ENCODE measurements around the gene RB1.

RB1 gene

DNA sequence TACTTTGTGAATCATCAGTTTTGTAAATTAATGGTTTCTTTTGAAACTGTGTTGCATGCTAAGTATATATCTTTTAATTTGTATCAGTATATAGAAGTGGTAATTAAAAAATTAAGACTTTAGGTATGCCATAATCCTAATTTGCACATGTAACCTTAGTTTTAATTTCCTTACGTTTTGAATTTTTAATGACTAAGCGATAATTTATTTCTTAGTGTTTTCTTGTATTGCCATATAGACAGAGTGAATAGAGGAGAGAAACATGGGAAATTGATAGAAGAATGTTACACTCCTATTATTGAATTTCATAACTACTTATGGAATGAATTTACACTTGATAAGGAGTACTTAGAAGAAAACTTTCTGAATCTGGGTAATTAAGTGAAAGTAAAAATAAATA, 79.8 kb downstream of the RB1 start:
- H3K9ac ChIP-seq (ENCODE audit: low read depth in 1 of 2, low read length in 2 of 2) = no peak overlapping the region
- peaks cover 0 to 2% of the 10 kb centered on the region in 2 donors for H3K36me3 ChIP-seq (ENCODE audit: control insufficient read depth in 2 of 2, insufficient read depth in 2 of 2, low read length in 2 of 2)
- H3K4me3 ChIP-seq (ENCODE audit: low read length in 2 of 2) = no peak overlapping the region
- H3K27me3 ChIP-seq (ENCODE audit: control insufficient read depth in 2 of 2, insufficient read depth in 2 of 2, low read length in 2 of 2) = no peaks in the 10 kb centered on the region
- no peaks in the 10 kb centered on the region for H3K4me1 ChIP-seq (ENCODE audit: control insufficient read depth in 2 of 2, insufficient read depth in 2 of 2, low read length in 2 of 2)
- H3K27ac ChIP-seq (ENCODE audit: low read depth in 2 of 2, low read length in 2 of 2) = no peak overlapping the region
- no peaks in the 10 kb centered on the region for H3K9me3 ChIP-seq (ENCODE audit: control insufficient read depth in 2 of 2, low read length in 2 of 2)

- peaks cover 0 to under 1% of the 10 kb centered on the region in 2 donors for H3K36me3 ChIP-seq (ENCODE audit: control insufficient read depth in 2 of 2, insufficient read depth in 2 of 2, low read length in 2 of 2)
- no peak overlapping the region for H3K4me3 ChIP-seq (ENCODE audit: low read length in 2 of 2)
- H3K9me3 ChIP-seq (ENCODE audit: control insufficient read depth in 2 of 2, low read length in 2 of 2) = no peaks in the 10 kb centered on the region
Observed at GRCh38 chr13:48386816-48387215, 83.3 kb downstream of the RB1 start.

GRCh38 chr13:48391257-48391656, 87.7 kb downstream of the RB1 start:
- Histone ChIP-seq H3K4me1 (ENCODE audit: control insufficient read depth in 2 of 2, insufficient read depth in 2 of 2, low read length in 2 of 2) (no peaks in the 10 kb centered on the region), H3K9ac (ENCODE audit: low read depth in 1 of 2, low read length in 2 of 2) (no peak overlapping the region), H3K9me3 (ENCODE audit: control insufficient read depth in 2 of 2, low read length in 2 of 2) (no peaks in the 10 kb centered on the region), H3K27me3 (ENCODE audit: control insufficient read depth in 2 of 2, insufficient read depth in 2 of 2, low read length in 2 of 2) (no peaks in the 10 kb centered on the region), H3K4me3 (ENCODE audit: low read length in 2 of 2) (no peak overlapping the region), H3K36me3 (ENCODE audit: control insufficient read depth in 2 of 2, insufficient read depth in 2 of 2, low read length in 2 of 2) (peaks cover 0 to 3% of the 10 kb centered on the region in 2 donors), H3K27ac (ENCODE audit: low read depth in 2 of 2, low read length in 2 of 2) (no peak overlapping the region)

More at GRCh38 chr13:48386816-48387215, 83.3 kb downstream of the RB1 start:
- no peak overlapping the region for H3K9ac ChIP-seq (ENCODE audit: low read depth in 1 of 2, low read length in 2 of 2)
- H3K4me1 ChIP-seq (ENCODE audit: control insufficient read depth in 2 of 2, insufficient read depth in 2 of 2, low read length in 2 of 2) = no peaks in the 10 kb centered on the region
- no peaks in the 10 kb centered on the region for H3K27me3 ChIP-seq (ENCODE audit: control insufficient read depth in 2 of 2, insufficient read depth in 2 of 2, low read length in 2 of 2)
- no peak overlapping the region for H3K27ac ChIP-seq (ENCODE audit: low read depth in 2 of 2, low read length in 2 of 2)

- Histone ChIP-seq H3K36me3 (ENCODE audit: control insufficient read depth in 2 of 2, insufficient read depth in 2 of 2, low read length in 2 of 2) (peaks cover 0 to 3% of the 10 kb centered on the region in 2 donors), H3K9me3 (ENCODE audit: control insufficient read depth in 2 of 2, low read length in 2 of 2) (no peaks in the 10 kb centered on the region), H3K4me3 (ENCODE audit: low read length in 2 of 2) (no peak overlapping the region), H3K4me1 (ENCODE audit: control insufficient read depth in 2 of 2, insufficient read depth in 2 of 2, low read length in 2 of 2) (no peaks in the 10 kb centered on the region), H3K9ac (ENCODE audit: low read depth in 1 of 2, low read length in 2 of 2) (no peak overlapping the region), H3K27me3 (ENCODE audit: control insufficient read depth in 2 of 2, insufficient read depth in 2 of 2, low read length in 2 of 2) (no peaks in the 10 kb centered on the region), H3K27ac (ENCODE audit: low read depth in 2 of 2, low read length in 2 of 2) (no peak overlapping the region)
Observed at GRCh38 chr13:48393030-48393697, 89.6 kb downstream of the RB1 start.

DNA sequence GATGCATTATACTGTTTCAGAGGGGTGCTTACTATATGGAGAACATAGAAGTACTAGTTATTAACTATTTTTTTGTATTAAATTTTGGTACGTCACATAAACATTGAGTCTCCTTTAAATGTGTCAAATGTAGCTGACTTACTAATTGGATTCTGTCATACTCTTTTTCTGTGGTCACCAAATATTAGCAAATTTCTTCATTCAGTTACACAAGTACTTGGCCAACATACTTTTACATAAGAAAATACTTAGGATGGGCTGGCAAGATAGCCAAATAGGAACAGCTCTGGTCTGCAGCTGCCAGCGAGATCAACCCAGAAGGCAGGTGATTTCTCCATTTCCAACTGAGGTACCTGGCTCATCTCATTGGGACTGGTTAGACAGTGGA, 90.1 kb downstream of the RB1 start:
- Histone ChIP-seq H3K9ac (ENCODE audit: low read depth in 1 of 2, low read length in 2 of 2) (no peak overlapping the region), H3K4me1 (ENCODE audit: control insufficient read depth in 2 of 2, insufficient read depth in 2 of 2, low read length in 2 of 2) (no peaks in the 10 kb centered on the region), H3K27me3 (ENCODE audit: control insufficient read depth in 2 of 2, insufficient read depth in 2 of 2, low read length in 2 of 2) (no peaks in the 10 kb centered on the region), H3K27ac (ENCODE audit: low read depth in 2 of 2, low read length in 2 of 2) (no peak overlapping the region), H3K4me3 (ENCODE audit: low read length in 2 of 2) (no peak overlapping the region), H3K36me3 (ENCODE audit: control insufficient read depth in 2 of 2, insufficient read depth in 2 of 2, low read length in 2 of 2) (peaks cover 0 to 3% of the 10 kb centered on the region in 2 donors), H3K9me3 (ENCODE audit: control insufficient read depth in 2 of 2, low read length in 2 of 2) (no peaks in the 10 kb centered on the region)

DNA sequence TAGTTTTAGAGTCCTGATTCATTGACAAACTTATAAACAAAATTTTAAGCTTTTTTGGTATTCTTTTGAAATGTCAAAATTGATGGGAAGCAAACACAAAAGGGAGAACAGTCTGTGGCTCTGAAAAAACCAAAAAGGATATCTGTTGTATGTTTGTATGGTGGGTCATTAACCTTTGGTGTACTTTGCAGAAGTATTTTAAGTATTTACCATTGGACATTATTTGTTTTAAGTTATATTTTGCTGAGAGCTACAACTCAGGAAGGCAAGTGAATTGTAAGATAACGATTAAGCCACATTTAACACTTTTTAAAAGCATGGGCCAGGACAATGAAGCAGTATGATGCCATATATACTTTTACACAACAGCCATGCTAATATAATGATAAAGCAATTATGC, 94.2 kb downstream of the RB1 start:
- H3K36me3 ChIP-seq (ENCODE audit: control insufficient read depth in 2 of 2, insufficient read depth in 2 of 2, low read length in 2 of 2) = peaks cover 0 to 3% of the 10 kb centered on the region in 2 donors
- H3K4me1 ChIP-seq (ENCODE audit: control insufficient read depth in 2 of 2, insufficient read depth in 2 of 2, low read length in 2 of 2) = no peaks in the 10 kb centered on the region
- no peak overlapping the region for H3K27ac ChIP-seq (ENCODE audit: low read depth in 2 of 2, low read length in 2 of 2)
- no peak overlapping the region for H3K9ac ChIP-seq (ENCODE audit: low read depth in 1 of 2, low read length in 2 of 2)
- H3K27me3 ChIP-seq (ENCODE audit: control insufficient read depth in 2 of 2, insufficient read depth in 2 of 2, low read length in 2 of 2) = no peaks in the 10 kb centered on the region
- no peaks in the 10 kb centered on the region for H3K9me3 ChIP-seq (ENCODE audit: control insufficient read depth in 2 of 2, low read length in 2 of 2)
- no peak overlapping the region for H3K4me3 ChIP-seq (ENCODE audit: low read length in 2 of 2)

- no peak overlapping the region for H3K9ac ChIP-seq (ENCODE audit: low read depth in 1 of 2, low read length in 2 of 2)
- no peak overlapping the region for H3K4me3 ChIP-seq (ENCODE audit: low read length in 2 of 2)
- no peaks in the 10 kb centered on the region for H3K4me1 ChIP-seq (ENCODE audit: control insufficient read depth in 2 of 2, insufficient read depth in 2 of 2, low read length in 2 of 2)
- H3K27ac ChIP-seq (ENCODE audit: low read depth in 2 of 2, low read length in 2 of 2) = no peak overlapping the region
- peaks cover 0 to 3% of the 10 kb centered on the region in 2 donors for H3K36me3 ChIP-seq (ENCODE audit: control insufficient read depth in 2 of 2, insufficient read depth in 2 of 2, low read length in 2 of 2)
- H3K9me3 ChIP-seq (ENCODE audit: control insufficient read depth in 2 of 2, low read length in 2 of 2) = no peaks in the 10 kb centered on the region
- no peaks in the 10 kb centered on the region for H3K27me3 ChIP-seq (ENCODE audit: control insufficient read depth in 2 of 2, insufficient read depth in 2 of 2, low read length in 2 of 2)
Observed at GRCh38 chr13:48398450-48399095, 95.0 kb downstream of the RB1 start.

- no peaks in the 10 kb centered on the region for H3K9me3 ChIP-seq (ENCODE audit: control insufficient read depth in 2 of 2, low read length in 2 of 2)
- H3K27me3 ChIP-seq (ENCODE audit: control insufficient read depth in 2 of 2, insufficient read depth in 2 of 2, low read length in 2 of 2) = no peaks in the 10 kb centered on the region
- no peak overlapping the region for H3K9ac ChIP-seq (ENCODE audit: low read depth in 1 of 2, low read length in 2 of 2)
- H3K4me3 ChIP-seq (ENCODE audit: low read length in 2 of 2) = no peak overlapping the region
- no peak overlapping the region for H3K27ac ChIP-seq (ENCODE audit: low read depth in 2 of 2, low read length in 2 of 2)
- H3K36me3 ChIP-seq (ENCODE audit: control insufficient read depth in 2 of 2, insufficient read depth in 2 of 2, low read length in 2 of 2) = no peaks in the 10 kb centered on the region
- H3K4me1 ChIP-seq (ENCODE audit: control insufficient read depth in 2 of 2, insufficient read depth in 2 of 2, low read length in 2 of 2) = no peaks in the 10 kb centered on the region
Observed at GRCh38 chr13:48400090-48400694, 96.6 kb downstream of the RB1 start.

DNA sequence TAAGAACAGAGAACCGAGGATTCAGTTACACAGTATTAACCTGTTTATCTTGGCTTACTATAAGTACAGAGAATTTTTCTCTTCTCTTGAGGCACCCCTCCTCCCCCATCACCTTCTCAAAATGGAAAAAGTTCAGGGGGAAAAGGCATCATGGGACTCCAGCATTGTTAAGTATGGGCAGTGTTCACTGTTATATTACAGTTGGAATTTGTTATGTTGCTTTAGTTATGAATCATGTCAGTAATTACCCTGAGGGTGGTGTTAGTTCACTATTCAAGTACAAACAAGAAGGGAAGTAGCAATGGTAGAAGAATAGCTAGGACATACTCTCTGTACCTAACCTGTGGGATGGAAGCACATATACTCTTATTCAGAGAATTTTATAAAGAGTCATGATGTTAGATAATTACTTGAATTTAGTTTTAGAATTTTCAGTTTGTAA, 97.3 kb downstream of the RB1 start:
- no peaks in the 10 kb centered on the region for H3K4me1 ChIP-seq (ENCODE audit: control insufficient read depth in 2 of 2, insufficient read depth in 2 of 2, low read length in 2 of 2)
- no peaks in the 10 kb centered on the region for H3K36me3 ChIP-seq (ENCODE audit: control insufficient read depth in 2 of 2, insufficient read depth in 2 of 2, low read length in 2 of 2)
- H3K27me3 ChIP-seq (ENCODE audit: control insufficient read depth in 2 of 2, insufficient read depth in 2 of 2, low read length in 2 of 2) = no peaks in the 10 kb centered on the region
- peak overlapping the region; percentile 35 to 46 for H3K27ac ChIP-seq (ENCODE audit: low read depth in 2 of 2, low read length in 2 of 2)
- no peak overlapping the region for H3K4me3 ChIP-seq (ENCODE audit: low read length in 2 of 2)
- no peak overlapping the region for H3K9ac ChIP-seq (ENCODE audit: low read depth in 1 of 2, low read length in 2 of 2)
- no peaks in the 10 kb centered on the region for H3K9me3 ChIP-seq (ENCODE audit: control insufficient read depth in 2 of 2, low read length in 2 of 2)

DNA sequence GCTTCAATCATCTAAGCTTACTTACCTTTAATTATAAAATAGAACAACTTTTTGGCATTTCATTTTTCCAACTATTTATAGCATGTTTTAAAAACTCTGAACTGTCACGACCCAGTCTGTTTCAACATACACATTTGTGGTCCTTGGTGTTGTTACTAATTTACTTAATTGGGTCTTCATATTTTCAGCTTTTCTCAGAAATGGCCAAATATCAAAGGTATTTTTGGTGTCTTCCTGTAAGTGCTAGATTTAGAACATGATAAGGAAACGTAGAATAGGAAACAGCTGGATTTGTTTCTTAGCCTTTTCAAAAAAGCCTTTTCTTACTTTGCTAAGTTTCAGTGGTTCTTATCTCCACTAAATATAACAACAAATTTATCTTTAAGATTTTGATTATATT, 97.9 kb downstream of the RB1 start:
- no peak overlapping the region for H3K4me3 ChIP-seq (ENCODE audit: low read length in 2 of 2)
- no peak overlapping the region for H3K9ac ChIP-seq (ENCODE audit: low read depth in 1 of 2, low read length in 2 of 2)
- H3K36me3 ChIP-seq (ENCODE audit: control insufficient read depth in 2 of 2, insufficient read depth in 2 of 2, low read length in 2 of 2) = no peaks in the 10 kb centered on the region
- no peaks in the 10 kb centered on the region for H3K9me3 ChIP-seq (ENCODE audit: control insufficient read depth in 2 of 2, low read length in 2 of 2)
- H3K27me3 ChIP-seq (ENCODE audit: control insufficient read depth in 2 of 2, insufficient read depth in 2 of 2, low read length in 2 of 2) = no peaks in the 10 kb centered on the region
- H3K27ac ChIP-seq (ENCODE audit: low read depth in 2 of 2, low read length in 2 of 2) = peak overlapping the region in 1 of 2 donors; percentile 22
- no peaks in the 10 kb centered on the region for H3K4me1 ChIP-seq (ENCODE audit: control insufficient read depth in 2 of 2, insufficient read depth in 2 of 2, low read length in 2 of 2)

Data from mucosa of rectum (tissue), 2 donors.